Coronary artery (tissue), 2 donors: ENCODE data around the gene POP4.
A peak's percentile ranks its signal among the peaks of the same experiment; 100 is the strongest.

ENCODE experiments used
- DNase-seq: peaks from one replicate; pipeline ENCODE4 v3.0.0-alpha.2; 2017; ENCODE audit warnings: low spot score
- H3K27ac ChIP-seq, 2 donors: fragments of 200-600 bp; sonication (generic); one replicate each; pipeline ENCODE4 v1.5.1; 2016 to 2019
- H3K4me3 ChIP-seq: fragments of 200-600 bp; sonication (generic); 2 replicates; pipeline ENCODE4 v1.5.1; 2016; ENCODE audit warnings: mild to moderate bottlenecking, moderate library complexity
- CTCF ChIP-seq: fragments of 200-600 bp; sonication (generic); IDR thresholded peaks from one replicate; pipeline ENCODE4 v1.5.1; 2019; ENCODE audit warnings: antibody characterized with exemption

POP4 gene

GRCh38 chr19:29563486-29564101, 42.5 kb upstream of the POP4 start:
- no peak for TF ChIP-seq CTCF
- DNase-seq: peak; percentile 60
- Histone ChIP-seq H3K4me3 (no peak overlapping the region), H3K27ac (no peak overlapping the region)

- H3K4me3 ChIP-seq: no peak overlapping the region
- H3K27ac ChIP-seq: no peak overlapping the region
- peak; percentile 36 for DNase-seq
- TF ChIP-seq CTCF: no peak
Measured at GRCh38 chr19:29564574-29565005, 41.5 kb upstream of the POP4 start.

GRCh38 chr19:29565171-29565570, 40.9 kb upstream of the POP4 start:
- no peak overlapping the region for H3K27ac ChIP-seq
- no peak for DNase-seq
- TF ChIP-seq CTCF: no peak
- no peak overlapping the region for H3K4me3 ChIP-seq

- H3K27ac ChIP-seq: no peak overlapping the region
- no peak overlapping the region for H3K4me3 ChIP-seq
- TF ChIP-seq CTCF: no peak
- DNase-seq: peak; percentile 47
Measured at GRCh38 chr19:29566496-29567054, 39.5 kb upstream of the POP4 start.

- DNase-seq: peak; percentile 47
- H3K4me3 ChIP-seq: no peak overlapping the region
- no peak overlapping the region for H3K27ac ChIP-seq
- no peak for TF ChIP-seq CTCF
Measured at GRCh38 chr19:29567366-29567915, 38.6 kb upstream of the POP4 start.

GRCh38 chr19:29568036-29569025, 37.8 kb upstream of the POP4 start:
- Histone ChIP-seq H3K4me3 (no peak overlapping the region), H3K27ac (no peak overlapping the region)
- peak; percentile 45 for DNase-seq
- TF ChIP-seq CTCF: no peak
